ENCODE measurements around the gene KCNF1. TPM values are rescaled to one million over a fixed set of nuclear protein-coding genes. Genes with fewer than 3 reads are reported as not detected.
A peak's percentile ranks its signal among the peaks of the same experiment; 100 is the strongest.

KCNF1 gene
- total RNA-seq, 4 donors from 2014 or later = 20.2 to 51.7 (median 44.4) TPM

DNA sequence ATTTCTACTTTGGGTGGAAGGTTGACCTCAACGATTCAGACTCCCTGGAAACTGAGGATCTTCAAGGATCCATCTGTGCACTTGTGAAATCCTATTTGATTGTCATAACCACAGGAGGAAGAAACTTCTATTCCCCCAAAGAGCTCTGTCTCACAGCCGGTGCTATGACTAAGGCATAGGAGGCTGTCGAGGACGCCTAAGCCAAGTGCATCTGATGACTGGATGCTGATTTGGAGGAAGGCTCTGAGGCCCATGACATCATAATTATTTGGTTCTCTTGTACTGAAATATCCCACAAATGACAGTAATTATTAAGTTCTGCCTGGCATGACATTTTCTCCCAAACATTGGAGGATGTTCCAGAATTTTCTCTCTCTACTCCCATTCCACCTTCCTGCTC is 13.8 kb upstream of the KCNF1 start:
- H3K36me3 ChIP-seq = no peaks in the 10 kb centered on the region
- H3K9me3 ChIP-seq = no peaks in the 10 kb centered on the region
- 85% methylated on average over 4 of the region's 4 CpGs for WGBS
- H3K4me3 ChIP-seq = no peak overlapping the region
- H3K27me3 ChIP-seq = no peaks in the 10 kb centered on the region
- intact Hi-C loops (cut with DNase I) = no loop called here
- H3K4me1 ChIP-seq = no peaks in the 10 kb centered on the region
- DNase-seq (ENCODE audit: extremely low spot score) = no peak
- H3K27ac ChIP-seq (replicated peaks in 1 of 4) = no peak overlapping the region
- no peak for TF ChIP-seq POLR2AphosphoS5 (IDR thresholded peaks at IDR 0.05)
- TF ChIP-seq EP300 (IDR thresholded peaks at IDR 0.05) = no peak
- TF ChIP-seq POLR2A (IDR thresholded peaks at IDR 0.05; ENCODE audit: low read depth) = no peak
- TF ChIP-seq, protein P1, sequence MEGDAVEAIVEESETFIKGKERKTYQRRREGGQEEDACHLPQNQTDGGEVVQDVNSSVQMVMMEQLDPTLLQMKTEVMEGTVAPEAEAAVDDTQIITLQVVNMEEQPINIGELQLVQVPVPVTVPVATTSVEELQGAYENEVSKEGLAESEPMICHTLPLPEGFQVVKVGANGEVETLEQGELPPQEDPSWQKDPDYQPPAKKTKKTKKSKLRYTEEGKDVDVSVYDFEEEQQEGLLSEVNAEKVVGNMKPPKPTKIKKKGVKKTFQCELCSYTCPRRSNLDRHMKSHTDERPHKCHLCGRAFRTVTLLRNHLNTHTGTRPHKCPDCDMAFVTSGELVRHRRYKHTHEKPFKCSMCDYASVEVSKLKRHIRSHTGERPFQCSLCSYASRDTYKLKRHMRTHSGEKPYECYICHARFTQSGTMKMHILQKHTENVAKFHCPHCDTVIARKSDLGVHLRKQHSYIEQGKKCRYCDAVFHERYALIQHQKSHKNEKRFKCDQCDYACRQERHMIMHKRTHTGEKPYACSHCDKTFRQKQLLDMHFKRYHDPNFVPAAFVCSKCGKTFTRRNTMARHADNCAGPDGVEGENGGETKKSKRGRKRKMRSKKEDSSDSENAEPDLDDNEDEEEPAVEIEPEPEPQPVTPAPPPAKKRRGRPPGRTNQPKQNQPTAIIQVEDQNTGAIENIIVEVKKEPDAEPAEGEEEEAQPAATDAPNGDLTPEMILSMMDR (IDR thresholded peaks at IDR 0.05) = no peak

DNA sequence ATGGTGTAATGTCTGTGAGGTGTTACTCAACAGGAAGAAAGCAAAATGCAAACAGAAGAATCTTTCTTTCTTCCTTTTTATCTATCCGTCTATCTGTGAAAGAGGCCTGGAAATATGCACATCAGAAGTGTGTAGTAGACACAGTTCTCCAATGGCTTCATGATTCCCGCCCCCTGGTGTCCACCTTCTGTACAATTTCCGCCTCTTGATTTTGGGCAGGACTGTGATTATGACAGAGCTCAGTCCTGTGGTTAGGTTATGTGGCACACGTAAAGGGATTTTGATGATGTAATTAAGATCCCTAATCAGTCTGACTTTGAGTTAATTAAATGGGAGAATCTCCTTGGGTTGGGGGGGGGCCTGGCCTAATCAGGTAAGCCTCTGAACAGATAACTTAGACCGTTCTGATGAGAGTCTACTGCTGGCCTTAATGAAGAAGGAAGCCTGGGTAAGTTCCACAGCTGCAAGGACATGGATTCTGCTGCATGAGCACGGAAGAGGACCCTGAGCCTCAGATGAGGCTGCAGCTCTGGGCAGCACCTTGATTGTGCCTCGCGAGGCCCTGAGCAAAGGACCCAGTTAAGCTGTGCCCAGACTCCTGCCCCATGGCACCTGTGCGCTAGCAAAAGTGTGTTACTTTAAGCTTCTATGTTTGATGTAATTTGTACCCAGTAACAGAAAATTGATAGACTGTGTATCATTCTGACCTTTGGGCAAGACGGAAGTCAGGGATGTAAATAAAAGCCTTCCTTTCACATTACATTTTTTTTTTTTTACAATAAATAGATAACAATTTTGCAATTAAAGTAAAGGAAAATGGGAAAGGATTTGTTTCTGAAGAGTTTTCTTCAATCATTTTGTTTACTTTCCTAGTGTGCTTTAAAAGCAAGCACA is 11.3 kb upstream of the KCNF1 start:
- no peak for DNase-seq (ENCODE audit: extremely low spot score)
- TF ChIP-seq POLR2A (IDR thresholded peaks at IDR 0.05; ENCODE audit: low read depth) (no peak), POLR2AphosphoS5 (IDR thresholded peaks at IDR 0.05) (no peak), EP300 (IDR thresholded peaks at IDR 0.05) (no peak)
- TF ChIP-seq, protein P1 (IDR thresholded peaks at IDR 0.05) = peak in 1 of 3 experiments; percentile 22
- no peaks in the 10 kb centered on the region for H3K4me1 ChIP-seq
- WGBS = 92% methylated on average over 10 of the region's 10 CpGs
- H3K27ac ChIP-seq (replicated peaks in 1 of 4) = no peak overlapping the region
- no peaks in the 10 kb centered on the region for H3K36me3 ChIP-seq
- H3K4me3 ChIP-seq = no peak overlapping the region
- intact Hi-C loops (cut with DNase I) = no loop called here
- peaks cover 0 to 6% (median 0%) of the 10 kb centered on the region in 4 donors for H3K9me3 ChIP-seq
- no peaks in the 10 kb centered on the region for H3K27me3 ChIP-seq

DNA sequence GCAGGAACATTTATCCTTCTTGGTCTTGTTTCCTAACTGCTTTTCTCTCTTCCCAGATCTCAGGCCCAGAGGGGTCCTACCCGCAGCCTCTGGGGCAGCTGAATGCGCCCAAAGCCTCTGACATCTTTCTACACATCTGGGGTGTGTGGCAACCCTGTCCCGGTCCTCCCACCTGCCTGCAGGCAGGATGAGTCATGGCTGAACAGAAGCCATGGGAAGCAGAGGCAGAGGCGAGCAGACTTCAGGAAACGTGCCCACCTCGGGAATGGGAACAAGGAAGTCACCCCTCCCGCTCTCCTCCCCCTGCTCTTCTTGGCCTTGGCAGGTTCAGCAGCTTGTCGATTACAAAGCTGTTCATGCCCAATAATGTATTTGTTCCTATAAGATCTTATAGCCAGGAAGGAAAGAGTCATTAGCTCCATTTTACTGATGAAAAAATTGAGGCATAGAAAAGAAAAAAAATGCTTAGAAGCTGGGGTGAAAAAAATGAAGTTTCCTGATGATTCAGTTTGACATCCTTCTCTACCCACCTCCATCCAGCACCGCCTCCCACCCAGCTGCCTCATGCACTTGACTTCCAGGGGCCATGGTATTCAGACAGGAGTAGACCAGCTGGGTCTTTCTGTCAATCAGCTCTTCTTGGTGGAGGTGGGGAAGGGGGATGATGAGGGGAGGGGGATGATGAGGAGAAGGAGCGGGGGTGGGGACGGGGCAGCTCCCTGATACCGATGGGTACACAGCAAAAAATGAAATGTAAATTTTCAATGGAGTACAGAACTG is 10.4 kb upstream of the KCNF1 start:
- WGBS = 80% methylated on average over 12 of the region's 12 CpGs
- Histone ChIP-seq H3K27ac (replicated peaks in 1 of 4) (no peak overlapping the region), H3K27me3 (no peaks in the 10 kb centered on the region), H3K36me3 (no peaks in the 10 kb centered on the region), H3K4me3 (no peak overlapping the region), H3K9me3 (peaks cover 0 to 6% (median 0%) of the 10 kb centered on the region in 4 donors), H3K4me1 (no peaks in the 10 kb centered on the region)
- intact Hi-C loops (cut with DNase I) = no loop called here
- no peak for DNase-seq (ENCODE audit: extremely low spot score)
- TF ChIP-seq POLR2A (IDR thresholded peaks at IDR 0.05; ENCODE audit: low read depth) (no peak), POLR2AphosphoS5 (IDR thresholded peaks at IDR 0.05) (no peak), EP300 (IDR thresholded peaks at IDR 0.05) (no peak)
- TF ChIP-seq, protein P1 (IDR thresholded peaks at IDR 0.05) = no peak

GRCh38 chr2:10903861-10904210 is 7.9 kb upstream of the KCNF1 start:
- H3K9me3 ChIP-seq = peaks cover 0 to 6% (median 0%) of the 10 kb centered on the region in 4 donors
- TF ChIP-seq, protein P1 (IDR thresholded peaks at IDR 0.05) = no peak
- TF ChIP-seq EP300 (IDR thresholded peaks at IDR 0.05) (no peak), POLR2A (IDR thresholded peaks at IDR 0.05; ENCODE audit: low read depth) (no peak), POLR2AphosphoS5 (IDR thresholded peaks at IDR 0.05) (no peak)
- no peak overlapping the region for H3K27ac ChIP-seq (replicated peaks in 1 of 4)
- H3K4me3 ChIP-seq = no peak overlapping the region
- H3K4me1 ChIP-seq = no peaks in the 10 kb centered on the region
- H3K27me3 ChIP-seq = no peaks in the 10 kb centered on the region
- H3K36me3 ChIP-seq = no peaks in the 10 kb centered on the region
- intact Hi-C loops (cut with DNase I) = no loop called here
- 68% methylated on average over 2 of the region's 2 CpGs for WGBS
- no peak for DNase-seq (ENCODE audit: extremely low spot score)
